ENCODE data around the gene TRPM5. TPM values are rescaled to one million over a fixed set of nuclear protein-coding genes. Genes with fewer than 3 reads are reported as not detected.

TRPM5 gene
- total and polyA plus RNA-seq, 2 of the 4 experiments (the other 2 are of a cell fraction): not detected

DNA sequence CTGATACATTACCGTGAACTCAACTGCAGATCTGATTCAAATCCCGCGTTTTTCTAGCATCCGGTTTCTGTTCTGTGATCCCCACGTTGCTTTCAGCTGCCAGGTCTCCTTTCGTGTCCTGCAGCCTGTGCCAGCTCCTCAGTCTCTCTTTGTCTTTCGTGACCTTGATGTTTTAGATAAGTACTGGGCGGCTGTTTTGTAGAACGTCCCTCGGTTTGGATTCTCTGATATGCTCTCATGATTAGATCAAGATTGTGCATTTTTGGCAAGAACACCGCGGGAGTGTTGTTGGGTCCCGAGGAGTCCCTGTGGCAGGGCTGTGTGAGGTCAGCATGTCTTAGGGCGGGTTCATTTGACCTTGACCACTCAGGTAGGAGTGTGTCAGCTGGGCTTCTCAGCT, 39.1 kb upstream of the TRPM5 start:
- in situ Hi-C loops (cut with MboI; ENCODE audit: low sequenced_read_pairs) (no loop called here), dilution Hi-C loops (cut with HindIII; ENCODE audit: low sequenced_read_pairs, unreplicated experiment) (no loop called here), intact Hi-C loops (cut with micrococcal nuclease) (no loop called here)
- Histone ChIP-seq H3K4me1 (ENCODE audit: control insufficient read depth, insufficient read depth, low read length) (no peaks in the 10 kb centered on the region), H3K9ac (ENCODE audit: low read depth, low read length) (no peak overlapping the region), H4K20me1 (ENCODE audit: insufficient read depth, low read length) (no peaks in the 10 kb centered on the region), H3K9me1 (ENCODE audit: insufficient read depth, low read length) (no peaks in the 10 kb centered on the region), H4K8ac (ENCODE audit: low read depth in 2 of 2, low read length in 2 of 2) (no peak overlapping the region), H3K23ac (ENCODE audit: low read depth, low read length) (no peak overlapping the region), H3K4me2 (ENCODE audit: low read depth, low read length) (no peak overlapping the region), H3K27me3 (ENCODE audit: control insufficient read depth, insufficient read depth, low read length) (peaks cover 21% of the 10 kb centered on the region), H3K4ac (ENCODE audit: low read depth, low read length) (no peak overlapping the region), H3K4me3 (ENCODE audit: insufficient read depth, low read depth, low read length) (no peak overlapping the region), H2BK15ac (ENCODE audit: low read depth, low read length) (no peak overlapping the region), H2BK5ac (ENCODE audit: low read depth, low read length, poor library complexity, severe bottlenecking) (no peak overlapping the region), H3K36me3 (ENCODE audit: control insufficient read depth, insufficient read depth, low read length) (no peaks in the 10 kb centered on the region), H3K27ac (ENCODE audit: insufficient read depth, low read length) (no peak overlapping the region), H3K56ac (ENCODE audit: extremely low read depth, insufficient read depth, low read length) (no peak overlapping the region), H2AK9ac (replicated peaks; ENCODE audit: low read depth, low read length, poor library complexity) (no peak overlapping the region), H4K91ac (ENCODE audit: insufficient read depth, low read depth, low read length) (no peak overlapping the region), H2BK120ac (ENCODE audit: low read depth, low read length) (no peak overlapping the region), H3K9me3 (ENCODE audit: control insufficient read depth, insufficient read depth, low read length) (no peaks in the 10 kb centered on the region), H3K79me1 (ENCODE audit: low read depth in 1 of 2, low read length in 2 of 2) (no peaks in the 10 kb centered on the region), H2AK5ac (ENCODE audit: low read depth, low read length) (no peak overlapping the region), H2AFZ (replicated peaks; ENCODE audit: low read length, poor library complexity) (no peak overlapping the region), H3K14ac (replicated peaks; ENCODE audit: low read depth, low read length) (no peak overlapping the region), H2BK20ac (ENCODE audit: low read depth, low read length) (no peak overlapping the region), H4K5ac (ENCODE audit: low read depth, low read length) (no peak overlapping the region), H3K18ac (ENCODE audit: low read depth, low read length) (no peak overlapping the region)
- ATAC-seq (ENCODE audit: low read depth) (no peak), DNase-seq (no peak)
- no TSS peak for BruUV-seq (replicated peaks)
- WGBS, 2 experiments (ENCODE audit: extremely low coverage in 2 of 2, insufficient read length in 1 of 2): 48% methylated on average over 3 of the region's 14 CpGs; no CpG with 5 or more reads in 1 of the 2 experiments
- no peak for TF ChIP-seq SMC3 (IDR thresholded peaks at IDR 0.05; ENCODE audit: low read depth, low read length)
- no peak for TF ChIP-seq FOS (IDR thresholded peaks at IDR 0.05; ENCODE audit: low read depth, low read length)
- TF ChIP-seq NFE2L2 (IDR thresholded peaks at IDR 0.05; ENCODE audit: low read depth, low read length): no peak
- no peak for TF ChIP-seq MXI1 (IDR thresholded peaks at IDR 0.05; ENCODE audit: borderline replicate concordance, low read depth, low read length)
- TF ChIP-seq CEBPB (IDR thresholded peaks at IDR 0.05; ENCODE audit: low read depth, low read length): no peak
- no peak for TF ChIP-seq POLR2A (IDR thresholded peaks at IDR 0.05; ENCODE audit: low read depth, low read length)
- TF ChIP-seq, protein P1, sequence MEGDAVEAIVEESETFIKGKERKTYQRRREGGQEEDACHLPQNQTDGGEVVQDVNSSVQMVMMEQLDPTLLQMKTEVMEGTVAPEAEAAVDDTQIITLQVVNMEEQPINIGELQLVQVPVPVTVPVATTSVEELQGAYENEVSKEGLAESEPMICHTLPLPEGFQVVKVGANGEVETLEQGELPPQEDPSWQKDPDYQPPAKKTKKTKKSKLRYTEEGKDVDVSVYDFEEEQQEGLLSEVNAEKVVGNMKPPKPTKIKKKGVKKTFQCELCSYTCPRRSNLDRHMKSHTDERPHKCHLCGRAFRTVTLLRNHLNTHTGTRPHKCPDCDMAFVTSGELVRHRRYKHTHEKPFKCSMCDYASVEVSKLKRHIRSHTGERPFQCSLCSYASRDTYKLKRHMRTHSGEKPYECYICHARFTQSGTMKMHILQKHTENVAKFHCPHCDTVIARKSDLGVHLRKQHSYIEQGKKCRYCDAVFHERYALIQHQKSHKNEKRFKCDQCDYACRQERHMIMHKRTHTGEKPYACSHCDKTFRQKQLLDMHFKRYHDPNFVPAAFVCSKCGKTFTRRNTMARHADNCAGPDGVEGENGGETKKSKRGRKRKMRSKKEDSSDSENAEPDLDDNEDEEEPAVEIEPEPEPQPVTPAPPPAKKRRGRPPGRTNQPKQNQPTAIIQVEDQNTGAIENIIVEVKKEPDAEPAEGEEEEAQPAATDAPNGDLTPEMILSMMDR (conservative IDR thresholded peaks at IDR 0.05; ENCODE audit: low read depth, low read length): no peak
- TF ChIP-seq CHD1 (IDR thresholded peaks at IDR 0.05; ENCODE audit: low read depth, low read length): no peak
- TF ChIP-seq, protein P2, sequence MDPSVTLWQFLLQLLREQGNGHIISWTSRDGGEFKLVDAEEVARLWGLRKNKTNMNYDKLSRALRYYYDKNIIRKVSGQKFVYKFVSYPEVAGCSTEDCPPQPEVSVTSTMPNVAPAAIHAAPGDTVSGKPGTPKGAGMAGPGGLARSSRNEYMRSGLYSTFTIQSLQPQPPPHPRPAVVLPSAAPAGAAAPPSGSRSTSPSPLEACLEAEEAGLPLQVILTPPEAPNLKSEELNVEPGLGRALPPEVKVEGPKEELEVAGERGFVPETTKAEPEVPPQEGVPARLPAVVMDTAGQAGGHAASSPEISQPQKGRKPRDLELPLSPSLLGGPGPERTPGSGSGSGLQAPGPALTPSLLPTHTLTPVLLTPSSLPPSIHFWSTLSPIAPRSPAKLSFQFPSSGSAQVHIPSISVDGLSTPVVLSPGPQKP (IDR thresholded peaks at IDR 0.05; ENCODE audit: borderline replicate concordance, low read depth, low read length): no peak
- CTCF ChIA-PET: no interaction called here
- POLR2A ChIA-PET (ENCODE audit: unreplicated experiment): no interaction called here
